Neuronal stem cell (in vitro differentiated cells): ENCODE data around the gene OR2V1.
"Not testable (repeated sequence)": the region's sequence is repeated elsewhere in the genome, so short reads cannot be mapped to it uniquely, and the experiment has no call there.

Experiments used
- DNase-seq: peaks from one replicate; pipeline ENCODE4 v3.0.0-alpha.2; 2013; ENCODE audit warnings: low spot score
- H2AFZ ChIP-seq: one replicate; pipeline ENCODE4 v1.6.1; 2013; ENCODE audit warnings: mild to moderate bottlenecking, low read length, inconsistent platforms
- H2AK5ac ChIP-seq: 2 replicates; pipeline ENCODE4 v1.6.1; 2013; ENCODE audit warnings: low read depth, mild to moderate bottlenecking, inconsistent platforms, low read length, moderate library complexity, mixed read lengths
- H2BK120ac ChIP-seq: 2 replicates; pipeline ENCODE4 v1.6.1; 2013; ENCODE audit warnings: low read depth, mild to moderate bottlenecking, inconsistent platforms, low read length, moderate library complexity, mixed read lengths
- H2BK12ac ChIP-seq: one replicate; pipeline ENCODE4 v1.6.1; 2013; ENCODE audit warnings: low read length, inconsistent platforms
- H2BK15ac ChIP-seq: 2 replicates; pipeline ENCODE4 v1.6.1; 2013; ENCODE audit warnings: mild to moderate bottlenecking, low read length, inconsistent platforms, mixed read lengths
- H2BK5ac ChIP-seq: one replicate; pipeline ENCODE4 v1.6.1; 2013; ENCODE audit warnings: inconsistent platforms, mild to moderate bottlenecking, low read length, moderate library complexity
- H3K14ac ChIP-seq: one replicate; pipeline ENCODE4 v1.6.1; 2013; ENCODE audit warnings: low read length, inconsistent platforms
- H3K18ac ChIP-seq: 2 replicates; pipeline ENCODE4 v1.6.1; 2013; ENCODE audit warnings: low read length, inconsistent platforms
- H3K23ac ChIP-seq: 2 replicates; pipeline ENCODE4 v1.6.1; 2013; ENCODE audit warnings: low read depth, mild to moderate bottlenecking, mixed read lengths, low read length, inconsistent platforms; ENCODE audit not compliant: poor library complexity
- H3K27ac ChIP-seq: replicated peaks from 3 replicates; pipeline ENCODE4 v1.5.1; 2013; ENCODE audit warnings: low read length, inconsistent platforms
- H3K27me3 ChIP-seq, 3 experiments: 2 replicates each; pipeline ENCODE4 v1.6.1; 2013; ENCODE audit warnings: low read length in 3 of 3, mild to moderate bottlenecking in 2 of 3, inconsistent platforms in 1 of 3, low read depth in 1 of 3, mixed read lengths in 1 of 3, moderate library complexity in 1 of 3; ENCODE audit not compliant: control insufficient read depth in 3 of 3, insufficient read depth in 3 of 3
- H3K36me3 ChIP-seq, 2 donors: replicated peaks in 1 of 2; 2 replicates each; pipeline ENCODE4 v1.6.1; 2013; ENCODE audit warnings: low read length in 2 of 2; ENCODE audit not compliant: control insufficient read depth in 2 of 2, insufficient read depth in 2 of 2
- H3K4ac ChIP-seq: 2 replicates; pipeline ENCODE4 v1.6.1; 2013; ENCODE audit warnings: inconsistent platforms, mild to moderate bottlenecking, low read length, moderate library complexity
- H3K4me1 ChIP-seq, 2 donors: 1 replicate in 1 of 2; 2 replicates in 1 of 2; pipeline ENCODE4 v1.6.1; 2013; ENCODE audit warnings: low read length in 2 of 2, low read depth in 1 of 2; ENCODE audit not compliant: control insufficient read depth in 2 of 2, insufficient read depth in 1 of 2
- H3K4me2 ChIP-seq: one replicate; pipeline ENCODE4 v1.6.1; 2013; ENCODE audit warnings: mild to moderate bottlenecking, low read length, inconsistent platforms; ENCODE audit not compliant: insufficient read depth, poor library complexity, severe bottlenecking
- H3K4me3 ChIP-seq, 2 donors: 2 replicates each; pipeline ENCODE4 v1.5.1; 2013; ENCODE audit warnings: low read length in 2 of 2, mild to moderate bottlenecking in 2 of 2, inconsistent platforms in 1 of 2, moderate library complexity in 1 of 2
- H3K79me1 ChIP-seq: one replicate; pipeline ENCODE4 v1.6.1; 2013; ENCODE audit warnings: low read depth, mild to moderate bottlenecking, inconsistent platforms, low read length, moderate library complexity
- H3K9ac ChIP-seq: one replicate; pipeline ENCODE4 v1.6.1; 2013; ENCODE audit warnings: mild to moderate bottlenecking, low read depth, low read length, inconsistent platforms; ENCODE audit not compliant: poor library complexity
- H3K9me3 ChIP-seq, 2 donors: replicated peaks in 1 of 2; 2 replicates each; pipeline versions ENCODE3 to v1.6.1; 2013; ENCODE audit warnings: low read length in 2 of 2, mild to moderate bottlenecking in 2 of 2, inconsistent platforms in 1 of 2, low read depth in 1 of 2, mixed read lengths in 1 of 2, moderate library complexity in 1 of 2; ENCODE audit not compliant: control insufficient read depth in 2 of 2, insufficient read depth in 1 of 2
- H4K8ac ChIP-seq: one replicate; pipeline ENCODE4 v1.6.1; 2013; ENCODE audit warnings: low read depth, mild to moderate bottlenecking, inconsistent platforms, low read length, moderate library complexity
- H4K91ac ChIP-seq: one replicate; pipeline ENCODE4 v1.6.1; 2013; ENCODE audit warnings: low read length, low read depth, mild to moderate bottlenecking, inconsistent platforms; ENCODE audit not compliant: poor library complexity
- WGBS, 2 donors: extraction: QIAGEN DNeasy Blood & Tissue Kit; methylation state at CpG; one replicate each; pipeline ENCODE4 v1.1.7; 2013; ENCODE audit warnings: missing lambda C conversion rate in 2 of 2, mixed read lengths in 1 of 2; ENCODE audit not compliant: insufficient read length in 2 of 2, insufficient replicate concordance in 1 of 2; ENCODE audit errors: extremely low coverage in 2 of 2; 5-methylcytosine and 5-hydroxymethylcytosine counted together

Gene OR2V1

DNA sequence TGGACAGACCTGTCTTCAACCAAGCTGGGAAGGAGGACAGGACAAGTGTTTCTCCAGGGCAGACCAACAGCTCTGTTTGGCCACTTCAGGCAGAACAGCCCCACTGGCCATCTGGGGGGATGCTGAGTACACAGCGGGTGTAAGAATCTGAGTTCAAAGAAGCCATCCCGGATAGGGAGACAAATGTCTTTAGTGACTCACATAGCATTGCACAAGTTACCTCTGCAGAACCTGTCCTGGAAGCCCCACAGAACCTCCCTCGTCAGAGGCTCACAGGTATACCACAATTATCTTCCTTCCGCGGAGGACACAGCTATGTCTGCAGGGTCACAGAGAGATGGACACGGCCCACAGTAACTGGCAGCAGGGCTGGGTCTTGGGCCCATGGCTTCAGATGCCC lies 18.4 kb upstream of the OR2V1 start:
- Histone ChIP-seq H2BK120ac (no peak overlapping the region), H3K4me2 (no peak overlapping the region), H3K9ac (no peak overlapping the region), H4K91ac (no peak overlapping the region), H3K9me3 (no peaks in the 10 kb centered on the region), H3K4me1 (peaks cover 0 to 1% of the 10 kb centered on the region in 2 donors), H2BK15ac (no peak overlapping the region), H2BK12ac (no peak overlapping the region), H3K23ac (no peak overlapping the region), H3K4ac (no peak overlapping the region), H3K36me3 (no peaks in the 10 kb centered on the region), H3K27me3 (peaks cover 0 to 12% (median 0%) of the 10 kb centered on the region in 3 experiments), H3K4me3 (no peak overlapping the region), H3K79me1 (no peaks in the 10 kb centered on the region), H4K8ac (no peak overlapping the region), H2AK5ac (no peak overlapping the region), H2BK5ac (no peak overlapping the region), H3K14ac (no peak overlapping the region), H2AFZ (no peak overlapping the region), H3K18ac (no peak overlapping the region), H3K27ac (no peak overlapping the region)
- no peak for DNase-seq
- WGBS, 2 donors: no CpG with 5 or more reads among the region's 6 CpGs

DNA sequence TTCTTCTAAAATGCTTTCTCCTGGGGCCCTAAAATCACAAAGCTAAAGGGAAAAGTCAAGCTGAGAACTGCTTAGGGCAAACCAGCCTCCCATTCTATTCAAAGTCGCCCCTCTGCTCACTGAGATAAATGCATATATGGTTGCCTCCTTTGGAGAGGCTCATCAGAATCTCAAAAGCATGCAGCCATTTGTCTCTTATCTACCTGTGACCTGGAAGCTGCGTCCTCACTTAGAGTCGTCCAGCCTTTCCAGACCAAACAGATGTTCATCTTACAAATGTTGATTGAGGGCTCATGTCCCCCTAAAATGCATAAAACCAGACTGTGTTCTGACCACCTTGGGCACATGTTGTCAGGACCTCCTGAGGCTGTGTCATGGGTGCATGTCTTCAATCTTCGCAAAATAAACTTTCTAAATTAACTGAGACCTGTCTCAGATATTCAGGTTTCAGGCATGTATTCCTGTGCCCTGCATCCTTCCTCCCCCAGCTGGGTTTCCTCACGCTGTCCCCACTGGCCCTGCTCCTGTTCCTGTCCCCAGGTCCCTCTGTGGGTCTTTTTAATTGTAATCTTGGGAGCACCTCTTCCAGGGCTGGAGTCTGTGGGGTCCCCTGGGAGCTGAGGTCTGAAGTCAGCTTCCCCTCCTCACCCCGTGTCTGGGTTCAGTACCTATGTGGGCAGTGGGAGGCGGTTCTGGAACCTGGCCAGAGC lies 16.1 kb upstream of the OR2V1 start, which contains the start of gene OR2V2:
OR2V2 (plus strand) TSS at position 660 of the 710 bp plus-strand sequence. CDS start 7,357 bp downstream, outside the sequence.
- not testable (repeated sequence) for H3K14ac ChIP-seq, H2AK5ac ChIP-seq, H3K9ac ChIP-seq, H3K18ac ChIP-seq, H4K8ac ChIP-seq, H3K79me1 ChIP-seq, H2BK12ac ChIP-seq, H3K4me3 ChIP-seq, H2BK15ac ChIP-seq, H2BK120ac ChIP-seq, H3K36me3 ChIP-seq, H2BK5ac ChIP-seq, H3K4ac ChIP-seq, H3K4me1 ChIP-seq, H4K91ac ChIP-seq, H3K23ac ChIP-seq, H3K27ac ChIP-seq, H3K9me3 ChIP-seq, H3K4me2 ChIP-seq, DNase-seq
- no CpG with 5 or more reads among the region's 7 CpGs for WGBS, 2 donors
- Histone ChIP-seq H2AFZ (peak within 1 kb of the TSS; percentile 22), H3K27me3 (peaks cover 0 to 12% (median 0%) of the 10 kb centered on the region in 3 experiments)

DNA sequence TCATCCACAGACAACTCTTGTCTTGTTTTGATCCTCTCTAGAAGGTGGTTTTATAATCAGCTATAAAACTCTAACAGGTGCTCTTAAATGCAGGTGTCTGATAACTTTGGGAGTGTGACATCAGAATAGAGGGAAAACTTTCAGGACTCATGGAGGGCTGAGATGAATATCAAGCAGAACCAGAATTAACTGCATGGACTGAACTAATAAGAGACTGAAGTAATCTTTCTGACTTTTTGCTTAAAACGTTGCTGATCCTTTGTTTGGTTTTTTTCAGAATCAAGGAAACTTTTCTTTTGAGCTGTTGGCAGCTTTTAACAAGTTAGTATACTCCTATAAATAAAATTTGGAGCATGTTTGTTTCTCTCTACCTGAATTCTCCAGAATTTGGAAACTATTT lies 14.2 kb upstream of the OR2V1 start:
- no peak overlapping the region for H3K14ac ChIP-seq
- H3K27ac ChIP-seq: no peak overlapping the region
- H3K36me3 ChIP-seq: no peaks in the 10 kb centered on the region
- no peak overlapping the region for H2AFZ ChIP-seq
- no peaks in the 10 kb centered on the region for H3K79me1 ChIP-seq
- no peak overlapping the region for H4K8ac ChIP-seq
- no peak overlapping the region for H3K4me3 ChIP-seq
- H4K91ac ChIP-seq: no peak overlapping the region
- H2BK15ac ChIP-seq: no peak overlapping the region
- no peak overlapping the region for H3K18ac ChIP-seq
- H2BK120ac ChIP-seq: no peak overlapping the region
- H2BK12ac ChIP-seq: no peak overlapping the region
- H3K9me3 ChIP-seq: no peaks in the 10 kb centered on the region
- no peak overlapping the region for H3K9ac ChIP-seq
- H2BK5ac ChIP-seq: no peak overlapping the region
- DNase-seq: no peak
- WGBS, 2 donors: no CpG with 5 or more reads among the region's 1 CpG
- H3K4ac ChIP-seq: no peak overlapping the region
- no peak overlapping the region for H3K4me2 ChIP-seq
- H3K23ac ChIP-seq: no peak overlapping the region
- H2AK5ac ChIP-seq: no peak overlapping the region
- no peaks in the 10 kb centered on the region for H3K4me1 ChIP-seq
- peaks cover 0 to 12% (median 0%) of the 10 kb centered on the region in 3 experiments for H3K27me3 ChIP-seq

DNA sequence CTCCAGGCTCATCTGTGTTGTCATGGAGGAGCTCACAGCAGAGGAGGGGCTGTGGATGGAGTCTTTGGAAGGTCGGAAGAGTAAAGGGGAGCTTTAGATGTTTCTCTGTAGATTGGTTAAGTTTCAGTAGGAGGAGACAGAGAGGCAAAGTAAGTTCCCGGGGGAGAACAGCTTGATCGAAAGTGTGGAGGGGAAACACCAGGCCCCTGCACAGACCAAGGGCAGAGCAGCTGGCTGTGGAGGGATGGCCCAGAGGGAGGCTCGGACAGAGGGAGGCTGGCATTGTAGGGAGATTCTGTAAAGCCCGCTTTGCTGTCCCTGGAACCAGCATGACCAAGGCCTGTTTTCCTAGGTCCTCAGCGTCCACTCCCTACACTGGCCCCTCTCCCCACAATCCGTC lies 11.1 kb upstream of the OR2V1 start:
- Histone ChIP-seq H3K4me3 (no peak overlapping the region), H3K27me3 (peaks cover 0 to 7% (median 0%) of the 10 kb centered on the region in 3 experiments), H3K27ac (no peak overlapping the region), H3K9me3 (no peaks in the 10 kb centered on the region), H2BK120ac (no peak overlapping the region), H3K79me1 (no peaks in the 10 kb centered on the region), H4K8ac (no peak overlapping the region), H3K4me2 (no peak overlapping the region), H3K4me1 (no peaks in the 10 kb centered on the region), H3K23ac (no peak overlapping the region), H2BK5ac (no peak overlapping the region), H4K91ac (no peak overlapping the region), H2BK12ac (no peak overlapping the region), H3K9ac (no peak overlapping the region), H3K14ac (no peak overlapping the region), H3K4ac (no peak overlapping the region), H3K36me3 (no peaks in the 10 kb centered on the region), H2BK15ac (no peak overlapping the region), H2AK5ac (no peak overlapping the region), H2AFZ (no peak overlapping the region), H3K18ac (no peak overlapping the region)
- DNase-seq: no peak
- no CpG with 5 or more reads among the region's 7 CpGs for WGBS, 2 donors
